Subcutaneous adipose tissue (tissue), 4 donors: ENCODE data around the gene MADD. TPM values are rescaled to one million over a fixed set of nuclear protein-coding genes. Genes with fewer than 3 reads are reported as not detected.

Experiments
- total RNA-seq, 4 donors: library from RNA; depleted of rRNA; stranded (reverse); fragments of >200 nt; gene quantifications; one replicate each; pipeline ENCODE4 v1.1.0, GENCODE V29; 2016
- TF ChIP-seq, protein P1 (sequence below): fragments of 450-650 bp; IDR thresholded peaks from one replicate; pipeline ENCODE4 v1.5.1; 2016; ENCODE audit warnings: low read depth, mild to moderate bottlenecking, control low read depth, antibody characterized with exemption, moderate library complexity

The MADD gene
- total RNA-seq, 4 donors from 2014 or later, result 21.0 to 52.2 (median 44.6) TPM

DNA sequence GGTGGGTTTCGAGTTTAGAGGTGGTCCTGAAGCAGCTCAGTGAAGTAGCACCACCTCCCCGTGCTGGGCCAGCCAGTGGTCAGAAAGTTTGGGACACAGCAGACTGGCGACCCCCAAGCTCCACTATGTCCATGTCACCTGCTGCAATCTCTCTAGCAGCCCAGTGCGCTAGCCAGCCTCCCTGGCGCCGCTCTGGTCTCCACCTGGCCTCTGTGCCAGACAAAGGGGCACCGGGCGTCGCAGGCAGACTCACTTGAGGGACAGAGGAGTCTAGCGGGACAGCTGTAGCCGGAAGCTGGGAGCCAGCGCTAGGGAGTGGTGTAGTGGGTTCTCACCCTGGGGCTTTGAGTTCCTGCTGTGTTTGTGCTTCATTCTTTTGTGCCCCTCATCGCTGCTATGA lies 57.1 kb downstream of the MADD start:
- TF ChIP-seq, protein P1, sequence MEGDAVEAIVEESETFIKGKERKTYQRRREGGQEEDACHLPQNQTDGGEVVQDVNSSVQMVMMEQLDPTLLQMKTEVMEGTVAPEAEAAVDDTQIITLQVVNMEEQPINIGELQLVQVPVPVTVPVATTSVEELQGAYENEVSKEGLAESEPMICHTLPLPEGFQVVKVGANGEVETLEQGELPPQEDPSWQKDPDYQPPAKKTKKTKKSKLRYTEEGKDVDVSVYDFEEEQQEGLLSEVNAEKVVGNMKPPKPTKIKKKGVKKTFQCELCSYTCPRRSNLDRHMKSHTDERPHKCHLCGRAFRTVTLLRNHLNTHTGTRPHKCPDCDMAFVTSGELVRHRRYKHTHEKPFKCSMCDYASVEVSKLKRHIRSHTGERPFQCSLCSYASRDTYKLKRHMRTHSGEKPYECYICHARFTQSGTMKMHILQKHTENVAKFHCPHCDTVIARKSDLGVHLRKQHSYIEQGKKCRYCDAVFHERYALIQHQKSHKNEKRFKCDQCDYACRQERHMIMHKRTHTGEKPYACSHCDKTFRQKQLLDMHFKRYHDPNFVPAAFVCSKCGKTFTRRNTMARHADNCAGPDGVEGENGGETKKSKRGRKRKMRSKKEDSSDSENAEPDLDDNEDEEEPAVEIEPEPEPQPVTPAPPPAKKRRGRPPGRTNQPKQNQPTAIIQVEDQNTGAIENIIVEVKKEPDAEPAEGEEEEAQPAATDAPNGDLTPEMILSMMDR, result no peak

DNA sequence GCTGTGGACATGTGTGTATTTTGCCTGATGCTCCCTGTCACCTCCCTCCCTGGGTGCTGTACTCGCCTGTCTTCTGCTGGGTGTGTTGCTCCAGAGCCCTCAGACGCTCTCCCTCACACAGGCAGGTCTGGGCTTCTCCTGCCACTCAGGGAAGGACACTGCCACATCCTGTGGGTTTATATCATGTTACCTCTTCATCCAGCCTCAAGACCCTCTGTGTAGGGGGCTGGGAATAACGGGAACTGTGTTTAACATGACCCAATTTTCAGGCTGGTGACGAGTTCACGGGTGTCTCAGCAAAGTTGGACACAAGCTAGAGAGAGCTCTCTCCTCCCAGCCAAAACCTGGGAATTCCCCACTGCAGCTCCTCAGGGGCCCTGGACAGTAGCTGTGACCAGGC lies 58.0 kb downstream of the MADD start:
- TF ChIP-seq, protein P1, result no peak

DNA sequence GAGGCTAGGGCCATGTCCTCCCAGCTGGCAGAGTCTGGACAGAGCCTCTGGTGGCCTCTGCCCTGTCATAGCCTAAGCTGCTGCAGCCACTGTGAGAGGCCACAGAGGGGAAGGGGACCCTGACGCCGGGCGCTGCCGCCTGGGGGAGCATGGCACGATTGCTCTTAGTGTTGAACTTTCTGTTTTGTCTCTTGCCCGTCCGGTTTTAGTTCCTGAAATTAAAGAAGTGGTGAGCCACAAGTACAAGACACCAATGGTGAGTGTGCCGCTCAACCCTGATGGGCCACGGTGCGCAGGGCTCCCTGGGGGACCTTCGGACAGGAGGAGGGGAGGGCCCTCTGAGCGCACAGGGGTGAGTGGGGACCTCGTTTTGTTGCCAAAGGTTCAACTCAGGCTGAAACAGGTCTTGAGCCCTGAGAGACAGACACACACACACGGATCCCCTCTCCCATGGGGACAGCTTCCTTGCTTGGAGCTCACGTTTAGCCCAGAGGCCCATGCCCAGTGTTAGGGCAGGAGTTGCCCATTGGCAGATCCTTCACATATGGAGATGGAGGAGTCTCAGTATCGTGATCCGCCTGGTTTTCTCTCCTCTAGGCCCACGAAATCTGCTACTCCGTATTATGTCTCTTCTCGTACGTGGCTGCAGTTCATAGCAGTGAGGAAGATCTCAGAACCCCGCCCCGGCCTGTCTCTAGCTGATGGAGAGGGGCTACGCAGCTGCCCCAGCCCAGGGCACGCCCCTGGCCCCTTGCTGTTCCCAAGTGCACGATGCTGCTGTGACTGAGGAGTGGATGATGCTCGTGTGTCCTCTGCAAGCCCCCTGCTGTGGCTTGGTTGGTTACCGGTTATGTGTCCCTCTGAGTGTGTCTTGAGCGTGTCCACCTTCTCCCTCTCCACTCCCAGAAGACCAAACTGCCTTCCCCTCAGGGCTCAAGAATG lies 58.8 kb downstream of the MADD start:
- TF ChIP-seq, protein P1, result no peak

DNA sequence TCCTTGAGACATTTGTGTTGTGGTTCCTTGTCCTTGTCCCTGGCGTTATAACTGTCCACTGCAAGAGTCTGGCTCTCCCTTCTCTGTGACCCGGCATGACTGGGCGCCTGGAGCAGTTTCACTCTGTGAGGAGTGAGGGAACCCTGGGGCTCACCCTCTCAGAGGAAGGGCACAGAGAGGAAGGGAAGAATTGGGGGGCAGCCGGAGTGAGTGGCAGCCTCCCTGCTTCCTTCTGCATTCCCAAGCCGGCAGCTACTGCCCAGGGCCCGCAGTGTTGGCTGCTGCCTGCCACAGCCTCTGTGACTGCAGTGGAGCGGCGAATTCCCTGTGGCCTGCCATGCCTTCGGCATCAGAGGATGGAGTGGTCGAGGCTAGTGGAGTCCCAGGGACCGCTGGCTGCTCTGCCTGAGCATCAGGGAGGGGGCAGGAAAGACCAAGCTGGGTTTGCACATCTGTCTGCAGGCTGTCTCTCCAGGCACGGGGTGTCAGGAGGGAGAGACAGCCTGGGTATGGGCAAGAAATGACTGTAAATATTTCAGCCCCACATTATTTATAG lies 59.6 kb downstream of the MADD start:
- TF ChIP-seq, protein P1, result no peak

DNA sequence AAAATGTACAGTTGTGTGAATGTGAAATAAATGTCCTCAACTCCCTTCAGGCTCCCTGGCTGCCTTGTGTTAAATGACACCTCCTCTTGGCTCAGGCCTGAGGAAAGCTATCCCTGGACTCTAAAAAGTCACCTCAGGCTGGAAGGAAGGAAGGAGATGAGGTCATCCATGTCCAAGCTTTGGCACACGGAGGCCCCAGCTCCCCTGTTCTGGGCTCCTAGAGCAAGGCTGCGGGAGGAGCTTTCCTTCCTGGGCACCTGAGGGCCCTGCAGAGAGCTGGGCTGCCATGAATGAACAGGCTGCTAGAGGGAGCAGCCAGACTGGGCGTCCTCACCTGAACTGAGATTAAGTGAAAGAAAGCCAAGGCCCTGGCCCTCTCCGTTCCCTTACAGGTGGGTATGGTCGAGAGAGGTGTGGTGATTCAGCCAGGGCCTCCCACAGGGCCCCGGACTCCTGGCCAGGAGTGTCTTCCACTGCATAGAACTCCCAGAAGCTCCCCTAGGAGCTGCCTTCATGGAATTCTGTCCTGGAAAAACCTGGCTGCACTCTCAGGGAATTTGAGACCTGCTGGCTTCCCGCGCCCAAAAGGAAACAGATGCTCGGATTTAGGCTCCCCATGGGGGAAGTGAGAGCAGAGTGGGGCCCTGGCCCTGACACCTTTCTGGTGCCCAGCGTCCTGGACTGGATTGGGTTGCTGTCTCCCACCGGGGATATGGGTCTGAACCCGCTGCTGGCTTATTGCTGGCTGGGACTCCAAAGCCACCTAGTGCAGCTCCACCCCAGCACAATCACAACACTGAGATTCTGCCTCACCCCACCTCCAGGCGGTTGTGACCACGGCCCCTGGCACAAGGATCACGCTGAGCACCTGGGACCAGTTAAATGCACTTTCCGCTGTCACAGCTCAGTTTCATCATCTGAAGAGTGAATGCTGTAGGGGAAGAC lies 60.3 kb downstream of the MADD start:
- TF ChIP-seq, protein P1, result no peak

DNA sequence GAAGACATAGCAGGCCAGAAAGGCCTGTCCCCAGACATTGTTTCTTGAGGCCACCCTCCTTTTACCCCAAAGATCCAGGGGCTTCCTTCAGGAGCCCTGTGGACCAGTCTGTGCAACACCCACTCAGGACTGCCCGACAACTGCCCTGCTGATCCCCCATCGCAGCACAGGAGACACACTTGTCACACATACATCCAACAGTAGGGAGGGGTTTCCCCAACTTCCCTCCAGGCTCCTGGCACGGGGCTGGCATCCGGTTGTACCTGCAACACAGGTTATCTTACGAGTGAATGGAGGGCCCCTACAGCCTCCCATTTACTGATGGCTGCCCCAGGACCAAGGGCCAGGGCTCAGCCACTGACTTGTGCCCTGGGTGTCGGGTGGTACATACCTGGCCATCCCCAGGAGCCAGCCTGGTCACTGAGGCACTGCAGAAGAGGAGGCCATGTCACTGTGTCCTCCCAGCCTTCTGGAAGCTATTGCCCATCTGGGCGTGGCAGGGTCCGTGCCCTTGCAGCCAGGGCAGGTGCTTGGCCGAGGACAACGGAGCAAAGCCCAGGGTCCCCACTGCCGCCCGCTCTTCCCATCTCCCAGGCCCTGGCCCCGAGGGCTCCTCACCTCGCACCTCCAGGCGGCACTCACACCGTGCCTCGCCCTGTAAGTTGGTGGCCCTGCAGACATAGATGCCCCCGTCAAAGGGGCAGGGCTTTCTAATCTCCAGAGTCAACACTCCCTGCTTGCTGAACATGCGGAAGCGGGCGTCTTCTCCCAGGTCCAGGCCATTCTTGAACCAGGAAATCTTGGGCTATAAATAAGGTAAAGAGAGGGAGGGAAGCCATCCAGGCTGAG lies 61.7 kb downstream of the MADD start:
- TF ChIP-seq, protein P1, result no peak
